Immature natural killer cell (primary cell): ENCODE measurements around the gene NBPF3. TPM values are rescaled to one million over a fixed set of nuclear protein-coding genes. Genes with fewer than 3 reads are reported as not detected.
"Not testable (repeated sequence)": the region's sequence is repeated elsewhere in the genome, so short reads cannot be mapped to it uniquely, and the experiment has no call there.

ENCODE experiments used
- DNase-seq, 3 donors: peaks; one replicate each; pipeline ENCODE4 v3.0.0; 2022; ENCODE audit warnings: mixed read lengths in 1 of 3
- H3K27ac Mint-ChIP-seq, 6 donors: one replicate each; pipeline ENCODE4 v1.8.0; 2020; ENCODE audit warnings: mixed read lengths in 6 of 6, mild to moderate bottlenecking in 5 of 6, inconsistent platforms in 4 of 6, moderate library complexity in 3 of 6
- H3K27me3 Mint-ChIP-seq, 3 donors: one replicate each; pipeline ENCODE4 v1.8.0; 2020 to 2021; ENCODE audit warnings: low read depth in 3 of 3, mild to moderate bottlenecking in 3 of 3, mixed read lengths in 3 of 3, moderate library complexity in 3 of 3, inconsistent platforms in 1 of 3
- H3K36me3 Mint-ChIP-seq, 3 donors: one replicate each; pipeline ENCODE4 v1.8.0; 2020; ENCODE audit warnings: mixed read lengths in 3 of 3, inconsistent platforms in 2 of 3, mild to moderate bottlenecking in 2 of 3
- H3K4me1 Mint-ChIP-seq, 2 donors: one replicate each; pipeline ENCODE4 v1.8.0; 2020; ENCODE audit warnings: inconsistent platforms in 2 of 2, mild to moderate bottlenecking in 2 of 2, mixed read lengths in 2 of 2, moderate library complexity in 1 of 2
- H3K4me3 Mint-ChIP-seq, 5 donors: one replicate each; pipeline ENCODE4 v1.8.0; 2020; ENCODE audit warnings: mild to moderate bottlenecking in 5 of 5, mixed read lengths in 5 of 5, inconsistent platforms in 3 of 5, moderate library complexity in 3 of 5
- H3K9me3 Mint-ChIP-seq, 6 donors: one replicate each; pipeline ENCODE4 v1.8.0; 2020; ENCODE audit warnings: mild to moderate bottlenecking in 6 of 6, mixed read lengths in 6 of 6, inconsistent platforms in 4 of 6, moderate library complexity in 3 of 6
- polyA plus RNA-seq, 3 donors: library from polyadenylated mRNA; unstranded; fragments of 300-500 nt; fragmentation: Illumina TruSeq; gene quantifications; one replicate each; pipeline ENCODE4 v1.2.3, GENCODE V29; 2021

NBPF3 gene
- polyA plus RNA-seq, 3 donors from 2014 or later: 3.2 to 12.7 (median 7.0) TPM

DNA sequence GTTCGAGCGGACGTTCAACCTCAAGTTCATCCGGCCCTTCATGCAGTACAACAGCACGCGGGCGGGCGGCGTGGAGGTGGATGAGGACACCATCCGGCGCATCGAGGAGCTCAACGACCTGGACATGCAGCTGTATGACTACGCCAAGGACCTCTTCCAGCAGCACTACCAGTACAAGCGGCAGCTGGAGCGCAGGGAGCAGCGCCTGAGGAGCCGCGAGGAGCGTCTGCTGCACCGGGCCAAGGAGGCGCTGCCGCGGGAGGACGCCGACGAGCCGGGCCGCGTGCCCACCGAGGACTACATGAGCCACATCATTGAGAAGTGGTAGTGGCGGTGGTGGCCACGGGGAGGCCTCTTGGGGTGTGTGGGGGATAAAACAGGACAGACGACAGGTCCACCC lies 10.7 kb upstream of the NBPF3 start:
- not testable (repeated sequence) for H3K9me3 Mint-ChIP-seq, H3K27me3 Mint-ChIP-seq, H3K4me1 Mint-ChIP-seq, H3K36me3 Mint-ChIP-seq, H3K4me3 Mint-ChIP-seq, H3K27ac Mint-ChIP-seq, DNase-seq

DNA sequence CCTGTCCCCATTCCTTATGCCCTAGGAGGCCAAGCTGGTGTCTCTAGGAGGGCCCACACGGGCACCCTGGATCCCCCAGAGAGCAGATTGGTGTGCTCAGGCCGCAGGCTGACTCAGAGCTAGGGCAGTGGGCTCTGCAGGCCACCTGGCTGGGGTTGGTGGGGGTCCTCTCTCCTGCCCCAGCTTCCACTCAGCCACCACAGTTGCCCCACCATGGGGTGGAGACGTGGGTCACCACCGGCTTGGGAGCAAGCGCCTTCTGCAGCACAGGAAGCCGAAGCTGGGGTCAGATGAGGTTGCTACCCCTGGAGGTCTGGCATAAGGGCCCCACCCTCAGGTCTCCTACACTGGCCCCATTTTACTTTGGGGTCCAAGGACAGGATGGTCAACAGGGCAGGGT lies 9.1 kb upstream of the NBPF3 start:
- not testable (repeated sequence) for H3K4me1 Mint-ChIP-seq, DNase-seq, H3K9me3 Mint-ChIP-seq, H3K27ac Mint-ChIP-seq, H3K4me3 Mint-ChIP-seq, H3K27me3 Mint-ChIP-seq, H3K36me3 Mint-ChIP-seq

DNA sequence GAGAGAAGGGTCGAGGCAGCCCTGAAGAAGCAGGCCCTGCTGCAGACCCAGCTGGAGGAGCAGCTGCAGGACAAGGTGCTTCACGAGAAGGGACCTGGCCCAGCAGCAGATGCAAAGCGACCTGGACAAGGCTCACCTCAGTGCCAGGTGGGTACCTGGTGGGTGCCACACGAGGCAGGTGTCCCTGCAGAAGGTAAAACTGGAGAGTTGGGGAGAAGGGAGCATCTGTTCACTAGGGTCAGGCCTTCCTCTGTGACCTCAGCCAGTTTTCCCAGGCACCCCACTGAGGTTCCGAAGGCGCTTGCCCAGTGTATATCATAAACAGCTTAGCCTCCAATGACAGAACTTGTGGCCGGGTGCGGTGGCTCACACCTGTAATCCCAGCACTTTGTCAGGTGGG lies 5.5 kb upstream of the NBPF3 start:
- H3K36me3 Mint-ChIP-seq: no peaks in the 10 kb centered on the region
- H3K9me3 Mint-ChIP-seq: no peaks in the 10 kb centered on the region
- peaks cover 0 to 1% of the 10 kb centered on the region in 2 donors for H3K4me1 Mint-ChIP-seq
- no peak for DNase-seq
- H3K27me3 Mint-ChIP-seq: peaks cover 3 to 10% (median 4%) of the 10 kb centered on the region in 3 donors
- H3K27ac Mint-ChIP-seq: no peak overlapping the region
- H3K4me3 Mint-ChIP-seq: no peak overlapping the region

DNA sequence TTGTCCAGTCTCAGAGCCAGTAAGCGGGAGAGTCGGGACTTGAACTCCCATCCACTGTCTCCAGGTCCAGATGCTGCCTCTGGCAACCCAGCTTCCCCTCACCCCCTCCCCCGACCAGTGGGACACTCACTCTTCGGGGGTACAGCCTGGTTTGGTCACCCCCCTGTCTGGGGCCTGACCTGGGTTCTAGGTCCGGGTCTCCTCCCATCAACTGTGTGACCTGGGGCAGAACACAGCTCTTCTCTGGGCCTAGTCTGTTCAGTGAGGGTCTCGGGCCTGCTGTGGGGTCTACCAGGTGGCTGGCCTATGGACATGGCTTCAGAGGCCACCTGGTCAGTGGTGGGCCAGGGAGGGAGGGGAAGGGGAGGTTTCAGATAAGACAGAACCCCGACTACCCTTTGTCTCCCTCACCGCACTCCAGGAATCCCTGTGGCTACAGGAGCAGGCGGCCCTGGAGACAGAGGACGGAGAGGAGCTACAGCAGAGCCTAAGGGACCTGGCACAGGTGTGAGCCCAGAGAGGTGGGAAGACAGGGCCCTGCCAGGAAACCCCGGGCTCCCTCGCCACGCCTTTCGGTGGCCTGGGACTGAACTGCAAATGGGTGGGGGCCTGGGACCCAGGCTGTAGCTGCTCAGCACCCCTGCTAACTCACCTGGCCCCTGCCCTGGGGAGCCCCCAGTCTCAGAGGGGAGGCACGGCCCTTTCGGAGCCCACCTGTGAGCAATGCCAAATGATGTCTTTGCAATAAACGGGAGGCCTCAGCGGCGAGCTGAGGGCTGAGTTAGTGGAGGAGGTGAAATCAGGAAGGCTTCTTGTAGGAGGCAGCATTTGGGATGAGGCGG lies 4.1 kb upstream of the NBPF3 start:
- Mint-ChIP-seq H3K27ac (no peak overlapping the region), H3K4me3 (no peak overlapping the region), H3K36me3 (no peaks in the 10 kb centered on the region), H3K9me3 (no peaks in the 10 kb centered on the region), H3K4me1 (peaks cover 9 to 10% of the 10 kb centered on the region in 2 donors), H3K27me3 (peaks cover 4 to 10% (median 5%) of the 10 kb centered on the region in 3 donors)
- no peak for DNase-seq

DNA sequence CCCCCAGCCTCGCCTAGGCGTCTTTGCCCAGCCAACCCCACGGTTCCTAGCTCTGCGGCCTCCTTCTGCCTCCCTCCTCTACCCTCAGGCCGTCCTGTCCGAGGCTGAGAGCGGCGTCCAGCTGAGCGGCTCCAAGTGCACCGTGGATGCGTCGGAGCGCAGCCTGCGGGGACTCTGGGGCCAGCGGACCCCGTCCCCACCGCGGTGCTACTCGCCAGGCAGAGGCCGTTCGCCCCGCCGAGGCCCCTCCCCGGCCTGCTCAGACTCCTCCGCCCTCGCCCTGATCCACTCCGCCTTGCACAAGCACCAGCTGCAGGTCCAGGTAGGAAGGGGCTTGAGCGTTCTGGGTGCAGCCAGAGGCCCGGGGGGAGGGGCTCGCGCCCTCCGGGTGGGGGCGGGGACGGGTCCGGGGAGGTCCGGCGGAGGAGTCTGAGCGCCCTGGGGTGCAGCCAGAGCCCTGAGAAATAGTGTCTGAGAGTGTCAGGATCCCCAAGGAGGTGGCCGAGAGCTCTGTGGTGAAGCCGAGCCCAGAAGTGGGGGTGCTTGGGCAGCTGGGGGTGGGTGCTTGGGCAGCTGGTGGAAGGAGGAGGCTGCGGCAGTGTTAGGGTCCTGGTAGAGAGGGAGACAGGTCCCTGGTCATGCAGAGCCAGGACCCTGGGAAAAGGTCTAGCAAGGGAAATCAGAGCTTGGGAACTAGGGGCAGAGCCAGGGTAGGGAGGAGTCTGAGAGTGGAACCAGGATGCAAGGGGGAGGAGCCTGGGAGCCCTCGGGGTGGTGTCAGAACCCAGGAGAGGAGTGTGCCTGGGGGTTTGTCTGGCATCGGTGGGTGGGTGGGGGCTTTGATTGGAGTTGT lies 3.2 kb upstream of the NBPF3 start:
- H3K4me1 Mint-ChIP-seq: peaks cover 11 to 15% of the 10 kb centered on the region in 2 donors
- DNase-seq: no peak
- H3K27me3 Mint-ChIP-seq: peaks cover 5 to 10% (median 6%) of the 10 kb centered on the region in 3 donors
- H3K9me3 Mint-ChIP-seq: no peaks in the 10 kb centered on the region
- H3K36me3 Mint-ChIP-seq: no peaks in the 10 kb centered on the region
- H3K27ac Mint-ChIP-seq: no peak overlapping the region
- peak overlapping the region in 1 of 5 donors; percentile 53 for H3K4me3 Mint-ChIP-seq

DNA sequence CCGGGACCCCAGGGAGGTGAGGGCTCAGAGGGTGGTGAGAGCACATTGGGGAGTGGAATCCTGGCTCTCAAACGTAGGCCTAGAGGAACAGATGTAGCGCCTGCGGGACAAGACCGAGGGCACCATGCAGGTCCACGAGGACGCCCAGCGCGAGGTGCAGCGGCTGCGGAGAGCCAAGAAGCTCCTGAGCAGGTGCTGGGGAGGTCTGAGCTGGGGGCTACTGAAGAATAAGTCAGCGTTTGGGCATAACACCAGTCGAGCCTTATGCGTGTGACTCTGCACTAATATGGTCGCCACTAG lies 2.6 kb upstream of the NBPF3 start:
- H3K4me3 Mint-ChIP-seq: no peak overlapping the region
- no peaks in the 10 kb centered on the region for H3K36me3 Mint-ChIP-seq
- peaks cover 5 to 10% (median 6%) of the 10 kb centered on the region in 3 donors for H3K27me3 Mint-ChIP-seq
- no peak for DNase-seq
- H3K9me3 Mint-ChIP-seq: no peaks in the 10 kb centered on the region
- H3K27ac Mint-ChIP-seq: no peak overlapping the region
- H3K4me1 Mint-ChIP-seq: peaks cover 15% of the 10 kb centered on the region in 2 donors

DNA sequence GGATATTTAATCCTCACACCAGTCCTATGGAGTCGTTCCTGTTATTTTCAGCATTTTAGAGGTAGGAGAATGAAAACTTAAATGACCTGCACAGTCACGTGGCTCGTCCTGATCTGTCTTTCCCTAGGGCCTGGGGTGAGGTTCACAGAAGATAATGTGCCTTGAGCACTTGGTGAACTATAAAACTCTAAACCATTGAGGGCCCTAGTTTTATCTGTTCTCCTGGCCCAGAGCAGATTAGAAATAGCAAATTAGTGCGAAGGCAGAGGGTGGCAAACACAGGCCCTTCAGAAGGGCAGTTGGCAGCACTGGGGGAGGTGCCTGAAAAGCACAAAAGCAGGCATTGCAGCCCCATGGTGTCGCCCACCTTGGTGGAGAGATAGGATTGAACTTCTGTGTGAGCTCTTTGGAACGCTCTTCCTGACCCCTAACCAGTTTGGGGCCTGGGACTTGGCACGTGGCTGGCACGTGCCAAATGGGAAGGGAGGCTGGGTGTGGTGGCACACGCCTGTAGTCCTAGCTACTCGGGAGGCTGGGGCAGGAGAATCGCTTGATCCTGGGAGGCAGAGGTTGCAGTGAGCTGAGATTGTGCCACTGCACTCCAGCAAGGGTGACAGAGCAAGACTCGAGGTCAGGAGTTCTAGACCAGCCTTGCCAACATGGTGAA lies 1.2 kb upstream of the NBPF3 start:
- H3K27ac Mint-ChIP-seq: peak overlapping the region in 1 of 6 donors; percentile 24

DNA sequence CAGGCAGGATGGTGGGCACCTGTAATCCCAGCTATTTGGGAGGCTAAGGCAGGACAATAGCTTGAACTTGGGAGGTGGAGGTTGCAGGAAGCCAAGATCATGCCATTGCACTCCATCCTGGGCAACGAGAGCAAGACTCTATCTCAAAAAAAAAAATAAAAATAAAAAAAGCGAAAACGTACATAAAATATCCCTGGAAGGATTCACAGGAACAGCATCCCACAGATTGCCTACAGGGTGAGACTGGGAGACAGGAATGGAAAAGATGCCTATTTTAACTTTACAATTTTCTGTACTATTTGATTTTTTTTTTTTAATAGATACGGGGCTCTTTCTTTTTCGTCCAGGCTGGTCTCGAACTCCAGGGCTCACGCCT lies 604 bp upstream of the NBPF3 start:
- no peaks in the 10 kb centered on the region for H3K36me3 Mint-ChIP-seq
- no peaks in the 10 kb centered on the region for H3K9me3 Mint-ChIP-seq
- H3K27me3 Mint-ChIP-seq: peaks cover 5 to 10% (median 6%) of the 10 kb centered on the region in 3 donors
- H3K4me1 Mint-ChIP-seq: peaks cover 15% of the 10 kb centered on the region in 2 donors
- peak overlapping the region; percentile 44 to 88 (median 82) for H3K27ac Mint-ChIP-seq
- H3K4me3 Mint-ChIP-seq: peak overlapping the region; percentile 85 to 95 (median 92)
- no peak for DNase-seq

More for the DNA sequence above, 1.2 kb upstream of the NBPF3 start:
- Mint-ChIP-seq H3K27me3 (peaks cover 5 to 10% (median 6%) of the 10 kb centered on the region in 3 donors), H3K4me1 (peaks cover 15% of the 10 kb centered on the region in 2 donors), H3K4me3 (peak overlapping the region; percentile 66 to 95 (median 86))
- DNase-seq, H3K9me3 Mint-ChIP-seq, H3K36me3 Mint-ChIP-seq: not testable (repeated sequence)

DNA sequence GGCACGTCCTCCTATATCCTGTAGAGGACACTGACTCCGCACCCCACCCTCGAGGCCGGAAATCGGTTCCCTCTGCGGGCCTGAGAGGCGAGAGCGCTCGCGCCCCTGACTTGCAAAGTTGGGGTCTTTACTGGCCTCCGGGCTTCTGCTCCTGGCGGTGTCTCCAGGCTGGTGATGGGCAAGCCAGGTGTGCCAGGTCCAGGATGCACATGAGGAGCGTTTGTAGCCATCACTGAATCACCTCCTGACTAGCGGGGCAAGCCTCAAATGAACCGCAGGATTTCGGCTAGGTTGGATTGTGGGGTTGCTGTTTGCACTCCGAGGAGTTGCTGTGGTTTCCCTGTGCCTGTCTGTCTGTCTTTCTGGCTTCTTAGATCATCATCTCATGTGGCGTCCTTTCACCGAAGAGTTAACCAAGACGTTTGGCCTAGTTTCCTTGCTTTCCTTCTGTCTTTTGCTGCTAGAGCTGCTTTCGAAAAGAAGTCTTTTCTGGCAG lies 741 bp downstream of the NBPF3 start:
- H3K27ac Mint-ChIP-seq: peak overlapping the region; percentile 38 to 88 (median 80)
- peaks cover 15% of the 10 kb centered on the region in 2 donors for H3K4me1 Mint-ChIP-seq
- H3K27me3 Mint-ChIP-seq, H3K9me3 Mint-ChIP-seq, H3K36me3 Mint-ChIP-seq: not testable (repeated sequence)
- H3K4me3 Mint-ChIP-seq: peak overlapping the region; percentile 80 to 95 (median 85)
- DNase-seq: peak; percentile 6 to 16 (median 6)

DNA sequence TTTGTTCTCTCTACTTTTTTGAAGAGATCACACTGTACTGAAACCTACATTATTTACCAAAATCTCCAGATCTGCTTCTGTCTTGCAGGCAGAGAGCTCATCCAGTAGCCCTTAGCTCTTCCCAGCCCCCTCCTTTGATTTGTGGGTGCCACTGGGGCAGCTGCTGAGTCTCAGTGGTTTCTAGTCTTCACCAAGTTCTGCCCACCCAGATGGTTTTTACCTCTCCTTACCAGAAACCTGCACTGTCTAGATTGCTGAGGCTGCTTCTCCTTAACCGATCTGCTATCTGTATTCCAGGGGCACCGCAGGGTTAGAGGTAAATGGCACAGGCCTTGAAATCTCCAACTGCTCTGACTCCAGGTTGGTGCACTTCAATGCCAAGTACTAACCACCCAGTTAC lies 6.7 kb downstream of the NBPF3 start:
- not testable (repeated sequence) for H3K27me3 Mint-ChIP-seq, H3K27ac Mint-ChIP-seq, DNase-seq, H3K4me1 Mint-ChIP-seq, H3K4me3 Mint-ChIP-seq, H3K9me3 Mint-ChIP-seq
- H3K36me3 Mint-ChIP-seq: peaks cover 7 to 34% (median 28%) of the 10 kb centered on the region in 3 donors

DNA sequence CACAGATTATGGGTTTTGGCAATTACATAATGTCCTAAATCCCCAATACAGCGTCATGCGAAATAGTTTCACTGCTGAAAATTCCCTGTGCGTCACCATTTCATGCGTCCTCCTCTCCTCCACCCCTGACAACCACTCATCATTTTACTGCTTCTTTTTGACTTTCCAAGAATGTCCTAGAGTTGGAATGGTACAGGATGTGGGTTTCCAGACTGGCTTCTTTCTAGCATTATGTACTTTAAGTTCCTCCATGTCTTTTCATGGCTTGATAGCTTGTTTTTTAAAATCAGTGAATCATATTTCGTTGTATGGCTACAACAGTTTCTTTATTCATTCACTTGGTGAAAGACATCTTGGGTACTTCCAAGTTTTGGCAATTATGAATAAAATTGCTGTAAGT lies 7.4 kb downstream of the NBPF3 start:
- Mint-ChIP-seq H3K27ac (peak overlapping the region in 1 of 6 donors; percentile 15), H3K27me3 (peaks cover 1 to 4% (median 1%) of the 10 kb centered on the region in 3 donors), H3K4me1 (peaks cover 0 to 2% of the 10 kb centered on the region in 2 donors), H3K4me3 (no peak overlapping the region), H3K9me3 (no peaks in the 10 kb centered on the region), H3K36me3 (peaks cover 10 to 34% (median 28%) of the 10 kb centered on the region in 3 donors)
- no peak for DNase-seq

DNA sequence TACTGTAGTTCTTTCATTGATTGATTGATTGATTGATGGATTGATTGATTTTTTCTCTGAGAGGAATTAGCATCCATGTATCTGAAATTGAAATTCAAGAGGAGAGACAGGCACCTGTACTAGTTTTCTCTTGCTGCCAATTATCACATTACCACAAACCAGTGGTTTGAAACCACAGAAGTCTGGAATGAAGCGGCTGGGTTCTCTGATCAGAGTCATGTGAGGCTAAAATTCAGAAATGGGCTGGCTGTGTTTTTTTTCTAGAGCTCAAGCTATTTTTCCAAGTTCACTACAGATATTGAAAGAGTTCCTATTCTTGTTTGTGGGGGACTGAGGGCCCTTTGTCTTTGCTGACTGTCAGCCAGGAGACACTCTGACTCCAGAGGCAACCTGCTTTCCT lies 10.0 kb downstream of the NBPF3 start:
- H3K4me3 Mint-ChIP-seq: no peak overlapping the region
- peak overlapping the region in 1 of 6 donors; percentile 28 for H3K27ac Mint-ChIP-seq

DNA sequence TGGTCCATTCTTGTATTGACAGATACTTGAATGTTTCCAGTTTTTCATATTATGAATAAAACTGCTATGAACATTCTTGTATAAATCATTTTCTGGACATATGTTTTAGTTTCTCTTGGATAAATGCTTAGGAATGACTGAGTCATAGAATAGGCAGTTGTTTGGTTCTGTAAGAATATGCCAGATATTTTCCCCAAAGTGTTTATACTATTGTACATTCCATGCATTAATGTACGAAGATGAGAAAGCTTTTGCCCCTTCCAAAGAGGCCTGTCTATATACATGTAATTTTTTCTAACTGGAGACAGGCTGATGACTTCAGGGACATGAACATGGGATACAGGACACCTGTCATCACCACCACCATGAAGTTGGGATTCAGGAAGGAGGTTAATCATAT lies 11.3 kb downstream of the NBPF3 start:
- Mint-ChIP-seq H3K36me3 (peaks cover 19 to 29% (median 29%) of the 10 kb centered on the region in 3 donors), H3K27ac (no peak overlapping the region), H3K9me3 (no peaks in the 10 kb centered on the region), H3K4me1 (peaks cover 5 to 12% of the 10 kb centered on the region in 2 donors), H3K27me3 (peaks cover 0 to 6% (median 2%) of the 10 kb centered on the region in 3 donors), H3K4me3 (no peak overlapping the region)
- DNase-seq: no peak

More for the DNA sequence above, 10.0 kb downstream of the NBPF3 start:
- H3K9me3 Mint-ChIP-seq: no peaks in the 10 kb centered on the region
- no peak for DNase-seq
- peaks cover 1 to 7% (median 3%) of the 10 kb centered on the region in 3 donors for H3K27me3 Mint-ChIP-seq
- peaks cover 5 to 12% of the 10 kb centered on the region in 2 donors for H3K4me1 Mint-ChIP-seq
- peaks cover 19 to 36% (median 33%) of the 10 kb centered on the region in 3 donors for H3K36me3 Mint-ChIP-seq
